ENCODE results near the gene ARGLU1. TPM values are rescaled to one million over a fixed set of nuclear protein-coding genes. Genes with fewer than 3 reads are reported as not detected.

Gene ARGLU1
- total RNA-seq, 1 experiment from 2014 or later = 31.8 TPM

DNA sequence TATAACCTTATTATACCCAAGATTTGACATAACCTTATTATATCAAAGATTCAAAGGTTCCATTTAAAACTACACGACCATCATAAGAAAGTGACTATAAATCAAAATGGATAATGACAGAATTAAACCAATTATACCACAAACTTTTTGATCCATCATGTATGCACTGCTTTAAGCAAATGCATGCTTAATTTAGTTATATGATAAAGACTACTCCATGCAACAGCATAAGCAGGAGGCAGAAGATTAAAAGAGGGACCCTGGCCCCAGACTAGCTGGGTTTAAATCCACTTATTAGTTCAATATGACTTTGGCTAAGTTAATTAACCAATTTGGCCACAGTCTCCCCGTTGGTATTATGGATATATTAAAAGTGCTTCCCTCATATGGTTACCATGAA, 43.8 kb downstream of the ARGLU1 start:
- H3K36me3 ChIP-seq (ENCODE audit: low read depth, low read length) = 0 out of 2 replicates have a peak, but pooled peaks cover 6% of the 10 kb centered on the region
- intact Hi-C loops (cut with micrococcal nuclease) = no loop called here
- ChIA-PET POLR2A (ENCODE audit: unreplicated experiment) (no interaction called here), CTCF (no interaction called here)
- TF ChIP-seq, protein P1, sequence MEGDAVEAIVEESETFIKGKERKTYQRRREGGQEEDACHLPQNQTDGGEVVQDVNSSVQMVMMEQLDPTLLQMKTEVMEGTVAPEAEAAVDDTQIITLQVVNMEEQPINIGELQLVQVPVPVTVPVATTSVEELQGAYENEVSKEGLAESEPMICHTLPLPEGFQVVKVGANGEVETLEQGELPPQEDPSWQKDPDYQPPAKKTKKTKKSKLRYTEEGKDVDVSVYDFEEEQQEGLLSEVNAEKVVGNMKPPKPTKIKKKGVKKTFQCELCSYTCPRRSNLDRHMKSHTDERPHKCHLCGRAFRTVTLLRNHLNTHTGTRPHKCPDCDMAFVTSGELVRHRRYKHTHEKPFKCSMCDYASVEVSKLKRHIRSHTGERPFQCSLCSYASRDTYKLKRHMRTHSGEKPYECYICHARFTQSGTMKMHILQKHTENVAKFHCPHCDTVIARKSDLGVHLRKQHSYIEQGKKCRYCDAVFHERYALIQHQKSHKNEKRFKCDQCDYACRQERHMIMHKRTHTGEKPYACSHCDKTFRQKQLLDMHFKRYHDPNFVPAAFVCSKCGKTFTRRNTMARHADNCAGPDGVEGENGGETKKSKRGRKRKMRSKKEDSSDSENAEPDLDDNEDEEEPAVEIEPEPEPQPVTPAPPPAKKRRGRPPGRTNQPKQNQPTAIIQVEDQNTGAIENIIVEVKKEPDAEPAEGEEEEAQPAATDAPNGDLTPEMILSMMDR (conservative IDR thresholded peaks at IDR 0.05; ENCODE audit: low read depth, low read length) = no peak
- TF ChIP-seq EZH2phosphoT487 (IDR thresholded peaks at IDR 0.05; ENCODE audit: borderline replicate concordance, low read length) (no peak), EZH2 (IDR thresholded peaks at IDR 0.05; ENCODE audit: low read length, unreplicated experiment) (no peak)
- H4K20me1 ChIP-seq (ENCODE audit: low read length) = peaks cover 25% of the 10 kb centered on the region; the same call in 1 of the 2 replicates
- peak overlapping the region; percentile 74 for H3K4me2 ChIP-seq (ENCODE audit: low read length)
- H3K27ac ChIP-seq (ENCODE audit: low read length) = no peak overlapping the region
- peaks cover 98% of the 10 kb centered on the region for H3K79me2 ChIP-seq (ENCODE audit: low read length)
- H2AFZ ChIP-seq (ENCODE audit: low read length) = no peak overlapping the region
- H3K4me3 ChIP-seq (ENCODE audit: low read length) = no peak overlapping the region
- no peaks in the 10 kb centered on the region for H3F3A ChIP-seq (ENCODE audit: low read length, unreplicated experiment)
- H3K27me3 ChIP-seq (ENCODE audit: low read length) = no peaks in the 10 kb centered on the region
- no peaks in the 10 kb centered on the region for H3K9me3 ChIP-seq (ENCODE audit: low read length)
- no peak overlapping the region for H3K9ac ChIP-seq (ENCODE audit: low read length)
- no peak for ATAC-seq
- BruUV-seq (replicated peaks) = no TSS peak
- peaks cover 43% of the 10 kb centered on the region for H3K4me1 ChIP-seq (ENCODE audit: insufficient read depth, low read length)
- H3K9me2 ChIP-seq (replicated peaks; ENCODE audit: low read length) = no peaks in the 10 kb centered on the region
- no peak for DNase-seq

DNA sequence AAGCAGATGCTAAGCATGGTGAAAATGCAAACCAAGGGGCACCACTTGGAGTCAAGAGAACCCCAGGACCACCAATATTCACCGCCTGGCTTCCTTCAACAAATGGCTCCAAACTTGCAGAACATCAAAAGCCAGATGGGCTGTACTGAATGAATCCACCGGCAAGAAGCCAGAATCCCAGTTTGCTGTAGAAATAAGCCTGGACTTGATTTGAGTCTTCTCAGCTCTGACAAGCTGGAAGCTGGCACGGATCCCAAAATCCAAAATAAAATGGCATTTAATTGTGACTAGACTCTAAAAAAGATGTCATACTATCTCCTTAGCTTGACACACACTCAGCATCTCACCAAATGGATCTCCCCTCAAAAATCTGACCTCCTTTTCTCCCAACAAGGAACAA, 44.4 kb downstream of the ARGLU1 start:
- Histone ChIP-seq H3K9me2 (replicated peaks; ENCODE audit: low read length) (no peaks in the 10 kb centered on the region), H2AFZ (ENCODE audit: low read length) (no peak overlapping the region), H3K36me3 (ENCODE audit: low read depth, low read length) (0 out of 2 replicates have a peak, but pooled peaks cover 6% of the 10 kb centered on the region), H3K4me3 (ENCODE audit: low read length) (peak overlapping the region; percentile 44; the same call in 1 of the 2 replicates), H3K79me2 (ENCODE audit: low read length) (peaks cover 98% of the 10 kb centered on the region), H3K4me1 (ENCODE audit: insufficient read depth, low read length) (peaks cover 43% of the 10 kb centered on the region), H3K27ac (ENCODE audit: low read length) (peak overlapping the region; percentile 51), H3K9me3 (ENCODE audit: low read length) (no peaks in the 10 kb centered on the region), H3K27me3 (ENCODE audit: low read length) (no peaks in the 10 kb centered on the region), H4K20me1 (ENCODE audit: low read length) (peaks cover 25% of the 10 kb centered on the region; the same call in 1 of the 2 replicates), H3K9ac (ENCODE audit: low read length) (no peak overlapping the region), H3F3A (ENCODE audit: low read length, unreplicated experiment) (no peaks in the 10 kb centered on the region), H3K4me2 (ENCODE audit: low read length) (peak overlapping the region; percentile 74)
- BruUV-seq (replicated peaks) = no TSS peak
- ATAC-seq (no peak), DNase-seq (no peak)
- TF ChIP-seq, protein P1 (conservative IDR thresholded peaks at IDR 0.05; ENCODE audit: low read depth, low read length) = no peak
- TF ChIP-seq EZH2phosphoT487 (IDR thresholded peaks at IDR 0.05; ENCODE audit: borderline replicate concordance, low read length) (no peak), EZH2 (IDR thresholded peaks at IDR 0.05; ENCODE audit: low read length, unreplicated experiment) (no peak)
- intact Hi-C loops (cut with micrococcal nuclease) = no loop called here
- CTCF ChIA-PET = no interaction called here
- POLR2A ChIA-PET (ENCODE audit: unreplicated experiment) = no interaction called here

DNA sequence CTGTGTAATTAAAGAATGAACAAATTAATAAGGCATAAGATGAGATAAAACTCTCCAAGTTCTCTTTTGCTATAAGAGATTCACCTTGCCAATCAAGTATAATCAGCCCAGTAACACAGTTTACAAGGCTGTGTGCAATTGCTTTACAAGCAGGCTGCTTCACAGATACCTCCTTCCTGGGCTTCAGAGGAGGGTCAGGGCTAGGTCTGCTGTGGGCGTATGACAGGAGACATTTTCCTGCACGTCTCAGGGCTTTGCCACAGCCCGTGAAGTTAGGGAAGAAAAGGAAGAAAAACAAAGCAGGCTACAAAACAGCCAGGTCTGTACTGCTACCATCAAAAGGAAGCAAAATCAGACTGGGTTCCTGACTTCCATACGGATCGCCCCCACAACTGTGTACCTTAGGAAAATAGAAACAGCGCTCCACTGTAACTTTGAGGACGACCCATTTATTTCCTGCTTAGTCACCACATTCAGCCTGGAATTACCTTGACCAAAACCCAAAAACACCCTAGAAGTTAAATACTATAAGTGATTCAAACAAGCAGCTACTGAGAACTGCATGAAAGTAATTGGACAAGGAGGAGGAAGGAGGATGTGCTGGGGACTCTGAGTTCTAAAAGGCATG, 44.9 kb downstream of the ARGLU1 start:
- Histone ChIP-seq H3K27me3 (ENCODE audit: low read length) (no peaks in the 10 kb centered on the region), H3K4me1 (ENCODE audit: insufficient read depth, low read length) (peaks cover 43% of the 10 kb centered on the region), H3F3A (ENCODE audit: low read length, unreplicated experiment) (no peaks in the 10 kb centered on the region), H3K27ac (ENCODE audit: low read length) (peak overlapping the region; percentile 51), H3K79me2 (ENCODE audit: low read length) (peaks cover 98% of the 10 kb centered on the region), H3K9me2 (replicated peaks; ENCODE audit: low read length) (no peaks in the 10 kb centered on the region), H3K9me3 (ENCODE audit: low read length) (no peaks in the 10 kb centered on the region), H4K20me1 (ENCODE audit: low read length) (peaks cover 25% of the 10 kb centered on the region; the same call in 1 of the 2 replicates), H3K4me2 (ENCODE audit: low read length) (peak overlapping the region; percentile 74), H3K9ac (ENCODE audit: low read length) (no peak overlapping the region), H3K36me3 (ENCODE audit: low read depth, low read length) (0 out of 2 replicates have a peak, but pooled peaks cover 5% of the 10 kb centered on the region), H3K4me3 (ENCODE audit: low read length) (peak overlapping the region; percentile 44; the same call in 1 of the 2 replicates), H2AFZ (ENCODE audit: low read length) (no peak overlapping the region)
- ChIA-PET CTCF (no interaction called here), POLR2A (ENCODE audit: unreplicated experiment) (no interaction called here)
- no TSS peak for BruUV-seq (replicated peaks)
- peak; percentile 39 for DNase-seq
- TF ChIP-seq EZH2phosphoT487 (IDR thresholded peaks at IDR 0.05; ENCODE audit: borderline replicate concordance, low read length) = no peak
- no peak for TF ChIP-seq EZH2 (IDR thresholded peaks at IDR 0.05; ENCODE audit: low read length, unreplicated experiment)
- TF ChIP-seq, protein P1 (conservative IDR thresholded peaks at IDR 0.05; ENCODE audit: low read depth, low read length) = no peak
- ATAC-seq = peak; percentile 64
- intact Hi-C loops (cut with micrococcal nuclease) = no loop called here

Measured in PC-3 (cell line).